Stimulated activated CD4-positive, alpha-beta T cell treated with anti-CD3 and anti-CD28 coated beads, Interleukin-1b, Interleukin-23, amount 100 ng/mL, for 48 hours (primary cell): ENCODE results near the gene CYP46A1.

Experiments used
- DNase-seq: peaks from one replicate; pipeline ENCODE4 v3.0.0-alpha.2; 2020

Gene CYP46A1

GRCh38 chr14:99689266-99690236, 5.5 kb downstream of the CYP46A1 start:
- DNase-seq = no peak

- no peak for DNase-seq
Observed at GRCh38 chr14:99690636-99691035, 6.5 kb downstream of the CYP46A1 start.

- no peak for DNase-seq
Observed at GRCh38 chr14:99691111-99691885, 7.2 kb downstream of the CYP46A1 start.

- no peak for DNase-seq
Observed at GRCh38 chr14:99693918-99694317, 9.8 kb downstream of the CYP46A1 start.

GRCh38 chr14:99696929-99697328, 12.8 kb downstream of the CYP46A1 start:
- DNase-seq = no peak

- no peak for DNase-seq
Observed at GRCh38 chr14:99698236-99698635, 14.1 kb downstream of the CYP46A1 start.

- no peak for DNase-seq
Observed at GRCh38 chr14:99698642-99699041, 14.5 kb downstream of the CYP46A1 start.

- no peak for DNase-seq
Observed at GRCh38 chr14:99699085-99699760, 15.1 kb downstream of the CYP46A1 start.

GRCh38 chr14:99699861-99700260, 15.8 kb downstream of the CYP46A1 start:
- no peak for DNase-seq

- DNase-seq = no peak
Observed at GRCh38 chr14:99700379-99700778, 16.3 kb downstream of the CYP46A1 start.

GRCh38 chr14:99701260-99701659, 17.2 kb downstream of the CYP46A1 start:
- no peak for DNase-seq

GRCh38 chr14:99702115-99702514, 18.0 kb downstream of the CYP46A1 start:
- no peak for DNase-seq

- DNase-seq = no peak
Observed at GRCh38 chr14:99703381-99703780, 19.3 kb downstream of the CYP46A1 start.

GRCh38 chr14:99704037-99704436, 19.9 kb downstream of the CYP46A1 start:
- no peak for DNase-seq

GRCh38 chr14:99706107-99706900, 22.2 kb downstream of the CYP46A1 start:
- no peak for DNase-seq

GRCh38 chr14:99707420-99707819, 23.3 kb downstream of the CYP46A1 start:
- DNase-seq = no peak

GRCh38 chr14:99707921-99708320, 23.8 kb downstream of the CYP46A1 start:
- no peak for DNase-seq

GRCh38 chr14:99708449-99708848, 24.4 kb downstream of the CYP46A1 start:
- DNase-seq = no peak

GRCh38 chr14:99713972-99714371, 29.9 kb downstream of the CYP46A1 start:
- no peak for DNase-seq

GRCh38 chr14:99715266-99716000, 31.3 kb downstream of the CYP46A1 start:
- no peak for DNase-seq

- no peak for DNase-seq
Observed at GRCh38 chr14:99716091-99716849, 32.2 kb downstream of the CYP46A1 start.
